ENCODE results near the gene FAM107A. TPM values are rescaled to one million over a fixed set of nuclear protein-coding genes. Genes with fewer than 3 reads are reported as not detected.

The FAM107A gene
- total RNA-seq, 1 experiment from 2014 or later: not detected

- Histone ChIP-seq H3K9ac (ENCODE audit: low read length) (no peak overlapping the region), H3K27ac (ENCODE audit: low read depth, low read length) (no peak overlapping the region), H3K4me3 (replicated peaks in 1 of 2; ENCODE audit: low read depth in 1 of 2, low read length in 2 of 2) (no peak overlapping the region), H3K79me2 (ENCODE audit: insufficient read depth, low read length) (no peaks in the 10 kb centered on the region), H4K20me1 (ENCODE audit: insufficient read depth) (no peaks in the 10 kb centered on the region), H3K9me2 (ENCODE audit: insufficient read depth) (no peaks in the 10 kb centered on the region), H2AFZ (ENCODE audit: low read depth, low read length, poor library complexity, severe bottlenecking) (no peak overlapping the region), H3K4me2 (ENCODE audit: low read length) (no peak overlapping the region), H3K9me3 (ENCODE audit: control insufficient read depth in 1 of 2, insufficient read depth in 1 of 2, low read depth in 1 of 2, low read length in 2 of 2) (no peaks in the 10 kb centered on the region), H3K27me3 (ENCODE audit: insufficient read depth, low read length) (peaks cover 10% of the 10 kb centered on the region; the same call in 1 of the 2 replicates), H3K36me3 (ENCODE audit: control insufficient read depth in 1 of 2, insufficient read depth in 2 of 2, low read length in 2 of 2) (no peaks in the 10 kb centered on the region), H3K4me1 (ENCODE audit: control insufficient read depth in 1 of 2, insufficient read depth in 2 of 2, low read length in 2 of 2) (no peaks in the 10 kb centered on the region; a peak in 1 of 4 replicates)
- TF ChIP-seq FOSL1 (IDR thresholded peaks at IDR 0.05; ENCODE audit: low read depth) (no peak), ZFX (IDR thresholded peaks at IDR 0.05) (no peak), YY1 (IDR thresholded peaks at IDR 0.05; ENCODE audit: extremely low read depth, insufficient replicate concordance, low read depth, low read length) (no peak), JUND (IDR thresholded peaks at IDR 0.05) (no peak), CTCF (IDR thresholded peaks at IDR 0.05 in 2 of 3, conservative IDR thresholded peaks at IDR 0.05 in 1 of 3; ENCODE audit: borderline replicate concordance in 1 of 3, insufficient read depth in 1 of 3, low read depth in 2 of 3, low read length in 2 of 3) (no peak), SP1 (IDR thresholded peaks at IDR 0.05; ENCODE audit: low read depth) (no peak), EGR1 (IDR thresholded peaks at IDR 0.05; ENCODE audit: low read depth) (no peak), REST (IDR thresholded peaks at IDR 0.05; ENCODE audit: low read depth) (no peak), CEBPB (IDR thresholded peaks at IDR 0.05; ENCODE audit: low read depth) (no peak)
- TF ChIP-seq, protein P1, sequence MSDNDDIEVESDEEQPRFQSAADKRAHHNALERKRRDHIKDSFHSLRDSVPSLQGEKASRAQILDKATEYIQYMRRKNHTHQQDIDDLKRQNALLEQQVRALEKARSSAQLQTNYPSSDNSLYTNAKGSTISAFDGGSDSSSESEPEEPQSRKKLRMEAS (IDR thresholded peaks at IDR 0.05): no peak
- RAD21 ChIA-PET (ENCODE audit: low non-redundant PET in 1 of 2, low total read pairs in 2 of 2, uncharacterized antibody in 2 of 2, unreplicated experiment in 2 of 2): no interaction called here
- intact Hi-C loops (cut with micrococcal nuclease): no loop called here
- DNase-seq (ENCODE audit: low read depth, low spot score) (no peak), ATAC-seq (no peak)
- CTCF ChIA-PET: interaction anchor here (0.8 kb wide), 1 partner anchor 25 kb away, joined by 4 read pairs; no protein-coding TSS in a partner anchor
- POLR2A ChIA-PET: no interaction called here
- no TSS peak for BruUV-seq (replicated peaks)
Measured at GRCh38 chr3:58609990-58610389, 32.8 kb upstream of the FAM107A start.
